ENCODE results near the gene KLF15.

The KLF15 gene

DNA sequence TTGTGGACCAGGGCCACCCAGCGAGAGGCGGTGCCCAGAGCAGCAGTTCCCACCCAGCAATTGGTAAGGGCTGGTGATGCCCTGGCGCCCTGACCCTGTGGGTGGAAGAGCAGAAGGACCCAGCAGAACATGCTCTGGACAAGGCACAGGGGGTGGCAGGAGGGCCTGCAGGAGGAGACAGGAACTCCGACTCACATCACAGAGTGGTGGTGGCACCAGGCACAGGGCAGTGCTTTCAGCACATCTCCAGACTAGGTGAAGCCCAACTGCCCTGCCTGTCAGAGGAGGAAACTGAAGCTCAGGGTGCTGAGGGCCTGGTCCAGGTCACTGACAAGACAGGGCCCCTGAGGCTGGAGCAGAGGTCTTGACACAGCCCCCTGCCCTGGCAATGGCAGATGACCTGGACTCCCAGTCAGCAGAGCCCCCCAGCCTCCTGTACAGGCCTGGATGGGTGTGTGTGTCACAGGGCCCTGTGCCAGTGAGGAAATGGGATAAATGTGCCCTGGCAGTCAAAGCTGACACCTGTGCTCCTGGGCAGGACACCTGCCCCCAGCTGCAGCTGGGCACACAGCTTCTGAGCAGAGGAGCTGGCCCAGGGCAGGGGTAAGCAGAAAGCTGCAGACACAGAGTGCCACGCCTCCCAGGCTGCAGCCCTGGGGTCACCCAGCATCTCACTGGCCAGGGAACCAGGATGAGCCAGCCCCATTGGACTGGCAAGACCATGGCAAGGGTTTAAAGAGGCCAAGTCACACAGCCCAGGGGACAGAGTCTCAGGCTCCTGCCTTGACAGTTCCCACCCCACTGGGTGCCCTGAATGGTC lies 11.4 kb downstream of the KLF15 start:
- DNase-seq = no peak

DNA sequence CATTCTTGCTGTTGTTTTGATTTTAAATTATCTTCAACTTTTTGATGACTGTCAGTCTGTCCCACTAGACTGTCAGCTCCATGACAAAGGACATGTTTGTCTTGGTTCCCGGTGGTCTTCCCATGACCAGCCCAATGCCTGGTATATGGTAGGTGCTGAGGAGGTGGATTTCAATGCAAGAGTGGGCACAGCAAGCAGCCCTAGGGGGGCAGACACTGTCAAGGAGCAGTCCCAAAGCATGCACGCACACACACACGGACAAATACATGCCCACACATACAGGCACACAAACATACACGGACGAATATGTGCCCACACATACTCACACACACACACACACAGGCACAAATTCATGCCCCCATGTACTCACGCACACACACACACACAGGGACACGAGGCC lies 12.0 kb downstream of the KLF15 start:
- DNase-seq = no peak

DNA sequence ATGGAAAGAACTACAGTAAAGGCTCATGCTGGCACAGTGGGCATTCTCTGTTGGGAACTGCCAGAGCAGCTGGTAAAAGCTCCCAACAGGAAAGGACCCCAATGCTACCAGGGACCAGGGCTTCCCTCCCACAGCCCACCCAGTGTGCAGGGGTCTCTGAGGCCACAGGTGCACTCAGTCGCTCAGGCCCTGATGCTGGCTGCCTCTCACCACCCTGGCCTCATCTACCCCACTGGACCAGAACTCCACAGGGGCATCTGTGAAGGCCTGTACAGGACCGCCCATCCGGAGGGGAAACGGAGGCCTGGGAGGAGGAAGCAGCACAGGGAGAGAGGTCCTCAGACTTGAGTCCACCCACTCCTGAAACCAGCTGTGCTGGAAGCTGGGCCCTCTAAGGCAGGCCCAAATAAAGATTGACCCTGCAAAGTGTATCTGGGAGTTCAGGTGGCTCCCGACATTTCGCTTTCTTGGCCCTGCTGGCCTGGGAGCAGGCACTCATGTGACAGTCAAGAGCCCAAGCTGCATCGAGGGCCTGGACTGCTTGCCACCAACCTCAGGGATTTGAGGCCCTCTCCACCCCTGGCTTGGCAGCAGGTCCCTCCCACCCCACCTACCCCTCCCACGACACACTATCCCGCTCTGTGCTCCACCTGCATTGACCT lies 12.7 kb downstream of the KLF15 start:
- DNase-seq = no peak

DNA sequence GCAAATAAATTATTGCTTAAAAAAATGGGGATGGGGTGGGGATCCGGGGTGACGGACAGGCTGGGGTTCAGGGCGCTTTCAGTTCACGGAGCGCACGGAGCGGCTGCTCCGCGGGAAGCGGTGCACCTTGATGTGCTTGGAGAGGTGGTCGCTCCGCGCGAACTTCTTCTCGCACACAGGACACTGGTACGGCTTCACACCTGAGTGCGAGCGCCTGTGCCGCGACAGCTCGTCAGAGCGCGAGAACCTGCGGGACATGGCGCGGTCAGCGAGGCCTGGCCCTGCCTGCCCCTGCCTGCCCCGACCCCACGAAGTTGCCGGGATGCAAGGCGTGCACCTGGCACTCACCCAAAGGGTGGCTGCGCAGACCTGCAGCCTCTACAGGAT lies 13.6 kb downstream of the KLF15 start:
- DNase-seq = no peak

DNA sequence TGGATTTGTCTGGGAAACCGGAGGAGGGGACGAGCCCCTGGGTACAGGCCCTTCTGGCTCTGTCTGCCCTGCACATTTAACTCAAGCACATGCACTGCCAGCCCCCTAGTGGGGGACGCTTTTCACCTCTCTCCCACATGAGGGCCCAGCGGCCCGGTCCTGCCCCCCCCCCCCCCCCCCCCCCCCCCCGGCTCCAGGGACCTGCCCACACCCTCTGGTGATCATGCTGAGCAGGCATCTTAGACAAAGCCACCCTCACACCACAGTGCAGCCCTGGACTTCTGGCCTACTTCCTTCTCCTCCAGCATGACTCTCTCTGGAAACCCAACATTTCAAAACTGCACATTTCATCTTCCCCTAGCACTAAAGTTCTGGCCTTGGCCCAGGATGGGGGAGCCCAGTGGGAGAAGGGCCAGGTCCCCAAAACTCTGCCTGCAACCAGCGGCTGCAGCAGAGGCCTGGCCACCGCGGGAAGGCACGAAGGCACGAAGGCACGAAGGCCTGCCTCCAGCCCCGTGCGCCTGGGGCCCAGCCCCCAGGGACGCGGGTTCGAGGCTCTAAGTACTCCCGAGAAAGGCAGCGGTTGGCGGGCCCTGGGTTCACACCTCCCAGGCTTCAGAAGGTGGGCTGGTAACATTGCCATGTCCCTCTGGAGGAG lies 14.1 kb downstream of the KLF15 start:
- no peak for DNase-seq

DNA sequence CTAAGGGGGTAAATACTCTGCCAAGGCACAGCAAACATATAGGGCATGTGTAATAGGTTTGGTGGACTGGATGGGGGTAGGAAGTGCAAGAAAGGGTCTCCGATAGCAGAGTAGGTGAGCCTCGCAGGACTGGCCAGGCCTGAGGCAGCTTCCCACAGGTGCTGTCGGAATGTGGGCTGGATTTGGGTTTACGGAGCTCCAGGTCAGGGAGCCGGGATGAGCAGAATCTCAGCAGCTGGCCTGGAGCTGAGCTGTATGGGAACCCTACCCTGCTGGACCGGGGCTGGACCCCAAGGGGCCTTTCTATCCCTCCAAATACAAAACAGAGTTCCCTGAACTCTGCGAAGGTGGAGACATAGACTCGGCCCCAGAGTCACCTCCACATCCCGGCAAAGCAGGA lies 15.0 kb downstream of the KLF15 start:
- DNase-seq = no peak

DNA sequence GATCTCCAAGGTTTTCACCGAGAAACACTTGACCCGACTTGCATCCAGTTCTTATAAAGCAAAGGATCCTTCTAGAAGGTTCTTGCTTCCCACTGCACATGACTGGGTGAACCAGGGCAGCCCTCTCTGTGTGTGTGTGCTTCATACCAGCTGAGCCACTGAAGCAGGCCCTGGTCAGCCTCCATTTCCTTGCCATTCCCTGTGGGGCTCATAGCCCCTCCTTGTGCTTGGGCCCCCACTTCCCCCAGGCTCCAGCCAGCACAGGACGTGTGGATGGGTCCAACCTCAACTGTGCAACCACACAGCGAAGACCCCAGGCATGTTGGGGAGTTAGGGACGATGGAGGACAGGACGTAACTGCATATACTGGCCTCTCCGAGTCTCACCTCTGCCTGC lies 15.5 kb downstream of the KLF15 start:
- no peak for DNase-seq

DNA sequence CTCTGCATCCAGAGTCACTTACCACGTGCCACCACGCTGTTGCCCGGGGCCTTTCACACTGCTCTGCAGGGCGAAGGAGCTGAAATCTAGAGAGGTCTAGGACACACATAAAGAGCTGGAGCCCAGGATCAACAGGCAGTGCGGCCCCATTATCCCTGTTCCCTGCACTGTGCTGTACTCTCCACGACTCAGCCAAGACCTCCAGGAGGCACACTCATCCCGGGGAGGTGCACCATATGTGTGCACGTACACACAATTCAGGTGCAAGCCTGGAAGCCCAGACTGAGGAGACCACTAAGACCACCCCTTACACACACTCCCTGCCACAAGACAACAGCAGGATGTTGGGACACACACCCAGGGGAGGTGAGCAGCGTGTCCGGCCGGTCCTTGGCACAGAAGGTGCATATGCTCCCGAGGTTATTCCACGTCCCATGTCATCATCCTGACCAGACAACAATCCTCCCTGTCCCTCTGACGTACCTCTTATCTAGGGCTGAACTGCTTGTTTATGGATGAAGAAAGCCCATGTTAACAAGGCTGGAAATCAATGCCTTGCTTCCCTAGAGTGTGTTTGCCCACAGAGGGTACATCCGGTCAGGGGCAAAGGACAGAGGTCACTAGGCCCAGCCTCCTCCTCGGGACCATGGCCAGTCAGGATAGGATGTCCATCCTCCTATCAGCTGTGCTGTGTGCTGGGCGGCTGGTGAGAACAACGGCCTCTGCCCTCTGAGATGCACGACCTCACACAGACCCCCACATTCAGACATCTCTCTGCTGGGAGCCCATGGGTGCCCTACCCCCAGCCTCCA lies 16.1 kb downstream of the KLF15 start:
- no peak for DNase-seq

DNA sequence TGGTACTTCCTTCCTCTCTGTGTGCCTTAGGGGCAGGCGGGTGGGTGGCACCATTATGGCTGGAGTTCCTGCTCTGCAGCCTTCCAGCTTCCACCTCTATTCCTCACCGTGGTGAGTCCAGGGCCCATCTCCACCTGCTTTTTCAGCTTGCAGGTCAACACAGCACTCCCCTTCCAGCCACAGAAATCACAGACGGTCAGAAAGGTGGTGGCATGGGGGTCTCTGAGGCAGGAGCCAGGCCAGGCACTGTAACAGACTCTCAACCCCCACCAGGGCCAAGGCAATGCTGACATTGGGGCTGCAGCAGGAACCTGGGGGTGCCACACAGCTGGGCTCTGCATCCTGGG lies 16.6 kb downstream of the KLF15 start:
- no peak for DNase-seq

DNA sequence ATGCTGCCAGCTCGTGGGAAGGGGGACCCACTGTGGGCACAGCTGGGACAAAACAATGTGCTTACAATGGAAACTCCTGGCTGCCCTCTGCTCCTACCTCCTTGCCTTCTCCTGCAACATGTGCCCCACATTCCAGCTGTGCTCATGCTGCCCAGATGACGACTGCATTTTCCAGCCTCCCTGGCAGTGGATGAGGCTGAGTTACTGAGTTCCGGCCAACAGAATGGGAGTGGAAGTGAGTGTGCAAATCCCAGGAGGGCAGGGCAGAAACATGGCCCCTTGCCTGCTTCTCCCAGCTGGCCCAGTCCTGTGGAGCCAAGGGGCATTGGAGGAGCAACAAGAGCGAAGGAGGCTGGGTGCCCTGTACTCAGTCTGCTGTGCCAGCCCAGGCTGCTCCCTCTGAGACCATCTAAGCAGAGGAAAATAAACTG lies 17.1 kb downstream of the KLF15 start:
- DNase-seq = no peak

DNA sequence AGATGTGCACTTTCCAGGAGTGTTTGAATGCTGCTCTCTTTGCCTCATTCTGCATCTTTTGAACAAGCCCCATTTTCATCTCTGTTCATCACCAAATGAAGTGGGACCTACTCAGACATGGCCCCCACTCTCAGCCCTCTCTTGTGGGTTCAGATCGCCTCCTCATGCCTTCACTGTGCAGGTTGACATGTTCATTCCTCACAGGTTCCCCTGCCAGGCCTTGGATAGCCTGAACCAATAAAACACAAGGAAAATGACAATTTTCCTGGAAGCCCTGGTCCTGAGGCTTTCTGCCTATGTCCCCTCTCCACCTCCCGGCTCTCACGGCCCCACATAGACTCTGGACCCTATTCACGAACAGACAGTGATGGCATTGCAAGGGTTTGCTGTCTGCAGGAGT lies 17.7 kb downstream of the KLF15 start:
- DNase-seq = no peak

DNA sequence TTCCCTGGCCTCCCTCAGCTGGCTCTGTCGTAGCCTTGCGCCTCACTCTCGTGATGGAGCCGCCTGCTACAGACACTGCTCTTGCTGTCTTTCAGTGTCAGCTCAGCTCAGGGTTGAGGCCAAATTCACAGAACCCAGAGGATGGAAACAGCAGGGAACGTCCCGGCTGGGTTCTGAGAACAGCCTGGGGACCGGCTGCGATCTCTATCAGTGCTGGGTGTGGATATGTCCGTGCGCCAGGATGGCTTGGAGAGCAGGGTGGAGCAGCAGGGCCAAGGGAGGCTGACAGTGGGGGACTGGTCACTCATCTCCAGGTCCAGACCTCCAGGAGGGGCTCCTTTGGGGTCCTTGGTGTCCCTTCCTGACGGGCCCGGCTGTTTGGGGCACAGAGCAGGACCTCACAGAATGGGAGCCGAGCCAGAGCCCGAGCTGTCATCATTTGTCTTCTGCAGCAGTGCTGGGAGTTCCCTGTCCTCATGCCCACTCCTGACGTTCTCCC lies 18.4 kb downstream of the KLF15 start:
- no peak for DNase-seq

DNA sequence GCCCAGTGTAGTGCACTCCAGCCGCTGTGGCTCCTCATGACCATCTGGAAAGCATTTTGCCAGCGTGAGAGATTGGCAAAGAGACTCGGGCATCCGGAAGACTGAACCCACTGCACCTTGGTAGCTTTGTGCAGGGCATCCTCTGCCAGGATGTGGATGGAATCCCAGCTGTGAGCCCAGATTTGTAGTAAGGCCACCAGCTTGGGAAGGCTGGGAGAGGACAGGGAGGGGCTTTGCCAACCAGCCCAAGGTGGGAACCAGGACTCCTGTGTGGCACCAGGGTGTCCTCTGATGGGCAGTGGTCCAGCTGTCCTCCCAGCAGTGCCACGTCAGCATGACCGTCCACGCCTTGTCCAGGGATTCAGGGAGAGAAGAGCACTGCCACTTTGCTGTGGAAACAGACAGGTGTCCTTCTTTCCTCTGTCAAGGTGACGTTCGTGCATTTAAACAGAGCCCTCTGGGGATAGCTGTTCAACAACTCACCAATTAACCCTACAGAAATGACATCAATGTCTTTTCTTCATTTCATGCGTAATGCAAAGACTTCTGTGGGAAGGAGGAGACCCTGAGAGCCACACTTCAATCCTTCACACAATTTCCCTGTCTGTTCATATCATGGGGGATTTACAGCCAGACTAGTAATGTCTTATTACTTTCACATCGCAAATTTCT lies 19.1 kb downstream of the KLF15 start:
- no peak for DNase-seq

DNA sequence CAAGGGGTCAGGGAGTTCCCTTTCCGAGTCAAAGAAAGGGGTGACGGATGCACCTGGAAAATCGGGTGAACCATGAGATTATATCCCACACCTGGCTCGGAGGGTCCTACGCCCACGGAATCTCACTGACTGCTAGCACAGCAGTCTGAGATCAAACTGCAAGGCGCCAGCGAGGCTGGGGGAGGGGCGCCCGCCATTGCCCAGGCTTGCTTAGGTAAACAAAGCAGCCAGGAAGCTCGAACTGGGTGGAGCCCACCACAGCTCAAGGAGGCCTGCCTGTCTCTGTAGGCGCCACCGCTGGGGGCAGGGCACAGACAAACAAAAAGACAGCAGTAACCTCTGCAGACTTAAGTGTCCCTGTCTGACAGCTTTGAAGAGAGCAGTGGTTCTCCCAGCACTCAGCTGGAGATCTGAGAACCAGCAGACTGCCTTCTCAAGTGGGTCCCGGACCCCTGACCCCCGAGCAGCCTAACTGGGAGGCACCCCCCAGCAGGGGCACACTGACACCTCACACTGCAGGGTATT lies 25.3 kb downstream of the KLF15 start:
- peak in 1 of 3 experiments; percentile 17 for DNase-seq

DNA sequence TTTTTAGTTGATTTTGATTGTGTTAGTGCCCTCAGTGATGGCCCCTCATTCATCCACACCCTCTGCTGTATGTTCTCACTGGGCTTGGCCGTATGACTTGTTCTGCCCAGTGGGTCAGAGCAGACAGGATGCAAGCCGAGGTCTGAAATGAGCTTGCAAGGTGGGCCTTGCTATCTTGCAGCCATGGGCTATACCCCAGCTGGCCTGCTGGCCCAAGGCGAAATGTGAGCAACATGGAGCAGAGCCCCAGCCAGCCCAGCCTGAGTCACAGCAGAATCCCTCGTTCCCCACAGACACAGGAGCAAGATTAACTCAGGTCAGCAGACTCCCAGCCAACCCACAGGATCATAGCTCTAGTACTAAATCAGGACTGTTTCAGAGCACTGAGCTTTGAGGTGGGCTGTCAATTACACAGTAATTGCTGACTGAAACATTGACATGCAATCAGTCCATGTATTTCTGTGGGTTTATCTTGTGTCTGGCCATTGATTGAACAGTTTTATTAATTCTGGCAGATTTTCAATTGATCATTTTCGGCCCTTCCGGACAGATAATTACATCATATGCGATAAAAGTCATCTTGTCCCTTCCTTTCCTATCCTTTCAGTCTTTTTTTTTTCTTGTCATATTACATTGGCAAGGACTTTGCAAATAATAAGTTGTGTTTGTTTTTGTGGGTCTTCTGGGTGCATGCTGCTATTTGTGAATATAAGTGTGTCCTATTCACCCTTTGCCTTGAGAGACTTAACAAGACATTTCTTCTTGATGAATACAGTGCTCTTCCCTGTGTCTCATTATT lies 27.1 kb downstream of the KLF15 start:
- no peak for DNase-seq

DNA sequence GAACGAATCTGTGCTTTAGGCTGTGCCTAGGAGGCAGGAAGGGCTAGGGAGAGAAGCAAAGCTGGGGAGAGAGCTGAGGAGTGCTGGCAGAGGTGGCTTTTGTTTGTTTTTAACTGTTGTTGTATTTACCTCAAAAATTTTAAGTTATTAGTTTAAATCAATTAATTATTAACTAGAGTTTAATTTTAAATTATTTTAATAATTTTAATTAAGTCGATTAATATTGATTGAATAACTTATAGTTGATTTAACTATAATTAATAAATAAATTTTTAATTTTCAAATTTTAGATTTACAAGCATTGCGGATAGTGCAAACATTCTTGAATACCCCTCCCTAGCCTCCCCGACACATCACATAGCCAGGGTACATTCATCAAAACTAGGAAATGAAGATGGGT lies 30.6 kb downstream of the KLF15 start:
- no peak for DNase-seq

DNA sequence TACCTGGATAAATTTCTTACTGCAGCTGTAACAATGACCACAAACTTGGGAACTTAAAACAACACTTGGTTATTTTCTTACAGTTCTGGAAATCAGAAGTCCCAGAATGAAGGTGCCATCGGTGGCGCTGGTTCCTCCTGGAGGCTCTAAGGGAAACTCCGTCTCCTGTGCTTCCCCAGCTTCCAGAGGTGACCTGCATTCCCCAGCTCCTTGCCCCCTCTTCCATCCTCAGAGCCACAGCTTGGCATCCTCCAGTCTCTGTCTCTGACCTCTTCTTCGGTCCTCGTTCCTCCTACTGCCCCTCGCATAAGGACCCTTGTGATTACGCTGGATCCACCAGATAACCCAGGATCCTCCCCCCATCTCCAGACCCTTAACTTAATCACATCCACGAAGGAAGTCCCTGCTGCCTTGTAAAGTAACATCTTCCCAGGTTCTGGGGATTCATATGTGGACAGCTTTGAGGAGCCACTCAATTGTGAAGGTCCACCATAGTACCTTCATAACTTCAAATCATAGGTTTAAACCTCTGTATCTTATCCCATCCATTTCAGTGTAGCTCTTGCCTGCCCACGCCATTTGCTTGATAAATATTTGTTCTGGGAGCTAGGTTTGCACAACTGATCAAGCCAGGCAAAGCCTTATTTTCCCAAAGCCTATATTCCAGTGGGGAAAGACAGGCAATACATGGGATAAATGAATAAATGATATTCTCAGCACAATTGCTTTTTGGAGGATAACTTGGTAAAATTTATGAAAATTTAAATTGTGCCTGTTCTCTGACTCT lies 34.8 kb downstream of the KLF15 start:
- DNase-seq = no peak

DNA sequence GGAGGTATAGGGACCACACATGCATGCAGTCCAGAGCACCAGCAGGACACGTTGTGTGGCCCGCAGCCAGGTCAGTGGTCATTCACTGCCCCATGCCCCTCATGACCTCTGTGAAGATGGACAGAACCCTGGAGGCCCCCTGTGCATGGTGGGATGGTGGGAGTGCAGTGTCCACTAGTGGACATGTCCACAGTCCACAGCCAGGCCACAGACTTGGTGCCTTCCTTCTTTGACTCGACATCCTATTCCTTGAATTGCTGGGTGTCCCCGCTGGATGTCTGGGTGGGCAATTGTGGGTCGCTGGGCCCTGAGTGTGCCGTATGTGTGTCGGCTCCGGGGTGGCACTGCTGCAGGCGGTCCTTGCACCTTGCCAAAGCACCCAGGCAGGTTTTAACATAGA lies 35.7 kb downstream of the KLF15 start:
- no peak for DNase-seq

DNA sequence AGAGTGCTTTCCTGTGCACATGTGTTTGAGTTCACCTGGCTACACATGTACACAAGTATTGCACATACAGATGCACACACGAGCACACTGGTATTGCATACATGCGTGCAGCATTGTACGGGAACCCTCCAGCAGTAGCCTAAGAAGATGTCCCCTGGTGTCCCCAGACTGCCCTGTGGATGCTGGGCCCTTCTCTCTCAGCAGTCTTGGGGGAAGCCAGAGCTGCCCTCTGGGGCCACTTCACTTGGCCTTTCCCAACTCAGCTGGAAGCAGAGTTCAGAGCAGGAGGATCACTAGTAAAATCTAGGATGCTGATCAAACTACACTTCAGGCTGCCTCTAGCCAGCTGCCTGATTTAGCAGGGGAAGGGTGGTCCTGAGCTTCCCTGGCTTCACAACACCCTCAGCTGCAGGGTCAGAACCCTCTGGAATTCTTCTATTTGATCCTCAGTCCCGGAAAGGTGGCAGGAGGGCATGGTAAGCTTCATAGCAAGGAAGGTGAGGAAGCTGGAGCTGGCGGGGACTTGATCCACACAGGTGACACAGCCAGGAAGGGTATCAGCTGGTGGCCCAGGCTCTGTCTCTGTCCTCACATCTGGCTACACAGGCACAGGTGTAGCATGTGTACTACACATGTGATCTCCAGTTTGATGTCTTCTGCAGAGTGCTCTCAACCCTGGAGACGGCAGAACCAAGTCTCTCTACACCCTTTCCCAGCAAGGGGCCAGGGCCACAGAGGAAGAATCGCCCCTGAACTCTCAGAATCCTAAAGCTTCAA lies 36.5 kb downstream of the KLF15 start:
- no peak for DNase-seq

All from NCI-H1417 (cell line).